HG02798 (cell line): Measurements from ENCODE around the gene MYDGF.
"Not testable (repeated sequence)": the region's sequence is repeated elsewhere in the genome, so short reads cannot be mapped to it uniquely, and the experiment has no call there.

ENCODE experiments used
- ATAC-seq: cut with Tn5 transposase; IDR thresholded peaks from one replicate; pipeline ENCODE4 v1.9.1; 2021; ENCODE audit warnings: mild to moderate bottlenecking; ENCODE audit not compliant: unreplicated experiment, poor library complexity

Gene MYDGF

GRCh38 chr19:4669723-4670480, at the start of gene MYDGF:
MYDGF (minus strand) TSS chr19:4670342; CDS start chr19:4670334, 8 bp downstream.
- ATAC-seq, result peak; percentile 95

- ATAC-seq, result no peak
These were observed 49.3 kb upstream of the MYDGF start for GRCh38 chr19:4719499-4719866.

- ATAC-seq, result no peak
These were observed 48.0 kb upstream of the MYDGF start for GRCh38 chr19:4717966-4718701.

GRCh38 chr19:4717191-4717965, 47.2 kb upstream of the MYDGF start:
- ATAC-seq, result no peak

- no peak for ATAC-seq
These were observed 45.5 kb upstream of the MYDGF start for GRCh38 chr19:4715529-4716221.

- ATAC-seq, result not testable (repeated sequence)
These were observed 45.0 kb upstream of the MYDGF start for GRCh38 chr19:4715178-4715528.

- no peak for ATAC-seq
These were observed 43.9 kb upstream of the MYDGF start for GRCh38 chr19:4714016-4714415.

GRCh38 chr19:4713384-4713951, 43.3 kb upstream of the MYDGF start:
- no peak for ATAC-seq

- ATAC-seq, result no peak
These were observed 42.6 kb upstream of the MYDGF start for GRCh38 chr19:4712771-4713170.

- ATAC-seq, result no peak
These were observed 41.1 kb upstream of the MYDGF start for GRCh38 chr19:4711211-4711610.

- no peak for ATAC-seq
These were observed 40.1 kb upstream of the MYDGF start for GRCh38 chr19:4710281-4710600.

GRCh38 chr19:4709440-4710280, 39.5 kb upstream of the MYDGF start:
- no peak for ATAC-seq

GRCh38 chr19:4707956-4708650, 38.0 kb upstream of the MYDGF start:
- no peak for ATAC-seq

- ATAC-seq, result no peak
These were observed 37.2 kb upstream of the MYDGF start for GRCh38 chr19:4707322-4707721.

GRCh38 chr19:4705413-4706131, 35.4 kb upstream of the MYDGF start:
- ATAC-seq, result no peak

- ATAC-seq, result no peak
These were observed 34.2 kb upstream of the MYDGF start for GRCh38 chr19:4704317-4704673.

- ATAC-seq, result no peak
These were observed 33.7 kb upstream of the MYDGF start for GRCh38 chr19:4703671-4704316.

GRCh38 chr19:4702764-4703163, 32.6 kb upstream of the MYDGF start:
- no peak for ATAC-seq
